22Rv1 (cell line): Measurements from ENCODE around the gene BCAS4.

Experiments
- CTCF ChIP-seq: fragments of 450-650 bp; IDR thresholded peaks from 2 replicates; pipeline ENCODE4 v1.5.1; 2017; ENCODE audit warnings: mild to moderate bottlenecking
- ZFX ChIP-seq: fragments of 450-650 bp; IDR thresholded peaks from 2 replicates; pipeline ENCODE4 v1.6.1; 2017; ENCODE audit warnings: antibody characterized with exemption, borderline replicate concordance

DNA sequence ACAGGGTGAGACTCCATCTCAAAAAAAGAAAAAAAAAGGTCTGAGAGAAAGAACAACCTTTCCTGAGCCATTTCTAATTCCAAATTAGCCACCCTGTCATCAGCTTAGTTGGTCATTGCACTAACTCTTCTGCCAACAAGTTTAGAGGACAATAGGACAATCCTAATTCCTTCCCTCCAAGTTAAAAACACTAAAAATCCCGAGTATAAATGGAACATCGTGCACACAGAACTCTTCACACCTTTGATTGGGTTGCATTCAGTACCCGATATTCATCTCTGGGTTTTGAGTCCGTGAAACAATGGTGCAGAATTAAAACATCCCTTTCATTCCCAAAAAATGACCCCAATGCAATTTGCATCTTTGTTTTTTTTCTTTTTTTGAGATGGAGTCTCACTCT lies 40.4 kb upstream of the BCAS4 start:
- TF ChIP-seq CTCF (no peak), ZFX (no peak)
